Measurements from ENCODE around the gene AK2. TPM values are rescaled to one million over a fixed set of nuclear protein-coding genes. Genes with fewer than 3 reads are reported as not detected.

Gene AK2
- total and polyA plus RNA-seq, 10 of the 15 experiments (the other 5 are each of a cell fraction or from before 2014, with no cell fraction given): 52.3 to 500 (median 278) TPM

DNA sequence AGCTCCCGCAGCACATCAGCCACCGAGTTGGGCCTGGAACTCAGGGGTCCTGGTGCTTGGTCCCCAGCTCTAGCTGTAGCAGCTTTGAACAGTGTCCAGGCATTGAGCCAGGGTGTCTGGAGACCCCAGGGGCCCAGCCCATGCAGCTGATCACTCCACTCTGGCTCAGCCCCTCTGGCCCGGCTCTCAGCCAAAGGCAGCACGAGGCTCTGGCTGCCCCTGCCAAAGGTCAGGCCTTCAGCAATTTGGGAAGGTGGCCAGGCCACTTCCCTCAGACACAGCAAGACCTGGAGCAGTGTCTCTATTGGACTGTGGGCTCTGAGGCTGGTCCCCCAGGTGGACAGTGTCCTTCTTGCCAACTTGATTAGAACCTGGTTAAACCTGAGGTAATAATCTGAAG lies 37.7 kb downstream of the AK2 start (continued):
- TF ChIP-seq, protein P1, sequence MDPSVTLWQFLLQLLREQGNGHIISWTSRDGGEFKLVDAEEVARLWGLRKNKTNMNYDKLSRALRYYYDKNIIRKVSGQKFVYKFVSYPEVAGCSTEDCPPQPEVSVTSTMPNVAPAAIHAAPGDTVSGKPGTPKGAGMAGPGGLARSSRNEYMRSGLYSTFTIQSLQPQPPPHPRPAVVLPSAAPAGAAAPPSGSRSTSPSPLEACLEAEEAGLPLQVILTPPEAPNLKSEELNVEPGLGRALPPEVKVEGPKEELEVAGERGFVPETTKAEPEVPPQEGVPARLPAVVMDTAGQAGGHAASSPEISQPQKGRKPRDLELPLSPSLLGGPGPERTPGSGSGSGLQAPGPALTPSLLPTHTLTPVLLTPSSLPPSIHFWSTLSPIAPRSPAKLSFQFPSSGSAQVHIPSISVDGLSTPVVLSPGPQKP (IDR thresholded peaks at IDR 0.05; ENCODE audit: low read depth, low read length): no peak
- no peak for TF ChIP-seq PRDM15 (CRISPR knock-in tag; IDR thresholded peaks at IDR 0.05)
- TF ChIP-seq NFXL1 (IDR thresholded peaks at IDR 0.05; ENCODE audit: borderline replicate concordance): no peak
- TF ChIP-seq HDGF (IDR thresholded peaks at IDR 0.05): no peak
- TF ChIP-seq IRF4 (IDR thresholded peaks at IDR 0.05; ENCODE audit: low read depth, low read length): no peak
- TF ChIP-seq, protein P2, sequence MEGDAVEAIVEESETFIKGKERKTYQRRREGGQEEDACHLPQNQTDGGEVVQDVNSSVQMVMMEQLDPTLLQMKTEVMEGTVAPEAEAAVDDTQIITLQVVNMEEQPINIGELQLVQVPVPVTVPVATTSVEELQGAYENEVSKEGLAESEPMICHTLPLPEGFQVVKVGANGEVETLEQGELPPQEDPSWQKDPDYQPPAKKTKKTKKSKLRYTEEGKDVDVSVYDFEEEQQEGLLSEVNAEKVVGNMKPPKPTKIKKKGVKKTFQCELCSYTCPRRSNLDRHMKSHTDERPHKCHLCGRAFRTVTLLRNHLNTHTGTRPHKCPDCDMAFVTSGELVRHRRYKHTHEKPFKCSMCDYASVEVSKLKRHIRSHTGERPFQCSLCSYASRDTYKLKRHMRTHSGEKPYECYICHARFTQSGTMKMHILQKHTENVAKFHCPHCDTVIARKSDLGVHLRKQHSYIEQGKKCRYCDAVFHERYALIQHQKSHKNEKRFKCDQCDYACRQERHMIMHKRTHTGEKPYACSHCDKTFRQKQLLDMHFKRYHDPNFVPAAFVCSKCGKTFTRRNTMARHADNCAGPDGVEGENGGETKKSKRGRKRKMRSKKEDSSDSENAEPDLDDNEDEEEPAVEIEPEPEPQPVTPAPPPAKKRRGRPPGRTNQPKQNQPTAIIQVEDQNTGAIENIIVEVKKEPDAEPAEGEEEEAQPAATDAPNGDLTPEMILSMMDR (IDR thresholded peaks at IDR 0.05 in 2 of 3, conservative IDR thresholded peaks at IDR 0.05 in 1 of 3; ENCODE audit: control insufficient read depth in 2 of 3, extremely low read depth in 1 of 3, insufficient read depth in 1 of 3, low read depth in 3 of 3, low read length in 3 of 3): no peak
- TF ChIP-seq ZBTB4 (CRISPR knock-in tag; IDR thresholded peaks at IDR 0.05): no peak
- no peak for TF ChIP-seq CBX3 (IDR thresholded peaks at IDR 0.05; ENCODE audit: borderline replicate concordance, low read depth)
- TF ChIP-seq CREB1 (IDR thresholded peaks at IDR 0.05; ENCODE audit: low read depth): no peak
- TF ChIP-seq STAT1 (conservative IDR thresholded peaks at IDR 0.05): no peak
- TF ChIP-seq RAD51 (IDR thresholded peaks at IDR 0.05): no peak
